ENCODE measurements around the gene ATG12.
A peak's percentile ranks its signal among the peaks of the same experiment; 100 is the strongest.
"Not testable (repeated sequence)": the region's sequence is repeated elsewhere in the genome, so short reads cannot be mapped to it uniquely, and the experiment has no call there.

ATG12 gene

DNA sequence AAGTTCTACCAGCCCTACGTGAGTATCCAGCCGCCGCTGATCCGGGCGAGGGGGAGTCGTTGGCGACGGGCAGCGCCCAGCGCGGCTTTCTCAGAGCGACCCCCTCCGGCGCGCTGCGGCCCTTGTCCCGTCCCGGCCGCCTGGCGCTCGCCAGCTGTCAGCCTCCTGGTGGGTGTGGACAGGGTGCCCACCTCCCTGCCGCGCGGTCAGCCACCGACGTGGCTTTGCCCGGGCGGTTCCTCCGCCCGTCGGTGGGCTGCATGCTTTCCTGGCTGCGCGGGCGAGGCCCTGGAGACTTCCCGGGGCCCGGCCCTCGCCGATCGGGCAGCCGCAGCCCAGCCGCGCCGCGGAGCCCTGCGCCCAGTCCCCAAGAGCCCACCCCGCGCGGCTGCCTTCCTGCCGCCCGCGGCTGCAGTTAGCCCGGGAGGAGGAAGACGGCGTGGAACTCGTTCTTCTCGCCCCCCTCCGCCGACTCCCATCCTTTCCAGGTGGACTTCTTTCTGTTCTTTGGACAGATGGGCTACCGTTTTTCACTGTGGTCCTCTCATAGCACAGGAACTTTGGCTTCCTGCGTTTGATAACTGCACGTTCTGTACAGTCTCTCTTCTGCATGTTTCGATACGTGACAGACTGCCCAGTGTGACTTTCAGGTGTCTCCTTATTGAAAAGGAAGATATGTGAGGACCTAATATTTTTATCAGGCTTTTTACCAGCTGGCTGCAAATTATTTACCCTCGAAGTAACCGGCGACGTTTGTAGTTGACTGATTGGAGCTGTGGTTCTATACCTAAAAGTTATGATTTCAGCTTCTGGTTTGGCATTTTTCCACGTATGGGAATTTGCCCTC is 947 bp upstream of the ATG12 start:
- DNase-seq: no peak

DNA sequence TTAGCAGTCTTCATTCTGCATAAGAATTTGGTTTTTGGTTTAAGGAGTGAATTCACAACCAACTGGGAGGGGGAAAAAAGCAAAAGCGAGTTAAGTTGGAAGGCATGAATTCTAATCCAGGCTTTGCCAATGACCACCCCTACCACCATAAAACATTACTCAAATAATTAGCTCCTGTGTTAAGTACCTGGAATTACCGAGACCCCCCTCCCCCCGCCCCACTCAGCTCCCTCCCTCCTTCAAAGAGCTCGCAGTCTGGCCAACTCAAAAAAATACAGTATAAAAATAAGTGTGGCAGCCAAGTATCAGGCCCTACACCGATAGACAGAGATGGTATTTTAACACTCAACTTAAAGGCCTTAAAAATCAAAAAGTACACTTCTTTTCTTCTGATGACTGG is 492 bp downstream of the ATG12 start:
- DNase-seq: no peak

DNA sequence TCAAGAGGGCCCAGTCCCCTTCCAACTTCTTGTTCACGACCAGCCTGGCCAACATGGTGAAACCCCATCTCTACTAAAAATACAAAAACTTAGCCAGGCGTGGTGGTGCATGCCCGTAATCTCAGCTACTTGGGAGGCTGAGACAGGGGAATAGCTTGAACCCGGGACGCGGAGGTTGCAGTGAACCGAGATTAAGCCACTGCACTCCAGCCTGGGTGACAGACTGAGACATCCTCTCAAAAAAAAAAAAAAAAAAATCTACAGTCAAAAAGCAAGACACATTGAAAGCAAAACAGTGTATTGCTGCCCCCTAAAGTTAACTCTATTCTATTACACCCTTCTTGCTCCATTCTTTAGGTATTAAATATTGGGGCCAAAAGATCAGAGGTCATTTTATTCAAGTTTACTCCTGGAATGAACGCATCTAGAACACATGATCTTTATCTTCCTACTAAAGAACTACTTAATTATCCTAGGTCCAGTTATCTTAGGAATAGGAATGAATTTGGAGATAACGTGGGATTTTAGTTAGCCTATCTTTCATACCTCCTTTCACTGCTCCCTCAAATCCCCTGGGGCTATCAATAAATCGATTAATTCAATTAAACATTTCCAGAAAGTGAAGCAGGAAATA is 2.4 kb downstream of the ATG12 start:
- DNase-seq: peak; percentile 26

DNA sequence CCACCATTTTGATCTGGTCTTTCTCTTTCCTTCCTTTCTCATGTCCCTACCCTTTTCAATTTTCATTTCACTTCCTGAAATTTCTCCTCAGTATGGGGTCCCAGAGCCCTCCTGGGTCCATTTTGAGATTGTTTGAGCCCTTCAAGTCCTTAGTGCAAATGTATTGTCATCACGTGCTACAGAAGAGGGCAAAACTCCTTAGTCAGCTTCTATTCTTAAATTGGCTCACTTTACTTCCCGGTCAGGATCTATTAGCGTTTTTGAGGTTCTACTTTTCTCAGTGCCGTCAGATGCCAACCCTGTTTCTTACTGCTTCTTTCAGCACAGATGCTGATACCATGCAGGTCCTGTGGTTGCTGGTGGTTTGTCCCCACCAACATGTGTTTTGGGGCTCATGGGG is 5.9 kb downstream of the ATG12 start:
- no peak for DNase-seq

DNA sequence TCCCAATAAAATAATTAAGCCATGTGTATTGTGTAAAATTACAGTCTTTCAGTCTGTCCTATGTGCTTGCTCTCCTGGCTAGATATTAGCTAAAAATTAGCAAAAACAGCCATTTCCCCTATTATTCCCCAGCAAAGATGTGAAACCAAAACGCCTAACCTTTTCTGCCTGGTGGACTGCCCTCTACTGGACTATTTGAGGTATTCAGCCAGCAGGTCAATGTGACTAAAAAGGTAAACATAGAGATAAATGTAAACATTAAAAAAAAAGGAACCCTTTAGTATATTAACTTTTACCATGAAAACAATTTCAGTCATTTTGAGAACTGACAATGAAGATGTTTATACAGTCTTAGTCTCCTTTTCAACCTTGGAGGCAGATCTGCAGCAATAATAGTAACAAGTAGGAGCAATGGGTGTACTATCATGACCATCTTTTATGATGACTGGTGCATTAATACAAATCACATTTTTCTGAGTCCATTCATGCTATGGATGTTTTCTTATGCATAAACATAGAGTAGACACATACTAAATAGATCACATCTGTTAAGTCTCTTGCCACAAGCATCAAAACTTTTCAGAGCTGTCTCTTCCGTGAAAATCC is 10.1 kb downstream of the ATG12 start:
- peak; percentile 16 for DNase-seq

DNA sequence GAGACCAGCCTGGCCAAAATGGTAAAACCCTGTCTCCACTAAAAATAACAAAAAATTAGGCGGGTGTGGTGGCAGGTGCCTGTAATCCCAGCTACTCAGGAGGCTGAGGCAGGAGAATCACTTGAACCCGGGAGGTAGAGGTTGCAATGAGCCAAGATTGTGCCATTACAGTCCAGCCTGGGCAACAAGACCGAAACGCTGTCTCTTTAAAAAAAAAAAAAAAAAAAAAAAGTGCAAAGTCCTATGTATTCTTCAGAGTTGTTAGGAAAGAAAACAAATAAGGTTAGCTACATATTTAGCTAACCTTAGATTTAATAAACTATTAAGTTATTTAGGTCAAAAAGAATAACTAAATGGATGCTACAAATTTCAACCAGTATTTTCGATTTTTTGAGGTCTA is 11.5 kb downstream of the ATG12 start:
- DNase-seq: no peak

DNA sequence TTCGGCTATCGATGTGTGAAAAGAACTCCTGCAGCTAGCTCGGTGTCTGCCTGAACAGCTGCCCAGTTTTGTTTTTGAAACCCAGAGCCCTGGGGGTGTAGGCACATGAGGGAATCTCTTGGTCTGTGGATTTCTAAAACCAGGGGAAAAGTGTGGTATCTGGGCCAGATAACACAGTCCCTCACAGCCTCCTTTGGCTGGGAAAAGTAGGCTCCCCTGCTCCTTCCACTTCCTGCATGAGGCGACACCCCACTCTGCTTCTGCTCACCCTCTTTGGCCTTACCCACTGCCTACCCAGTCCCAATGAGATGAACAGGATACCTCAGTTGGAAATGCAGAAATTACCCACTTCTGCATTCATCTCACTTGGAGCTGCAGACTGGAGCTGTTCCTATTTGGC is 15.4 kb downstream of the ATG12 start:
- no peak for DNase-seq

DNA sequence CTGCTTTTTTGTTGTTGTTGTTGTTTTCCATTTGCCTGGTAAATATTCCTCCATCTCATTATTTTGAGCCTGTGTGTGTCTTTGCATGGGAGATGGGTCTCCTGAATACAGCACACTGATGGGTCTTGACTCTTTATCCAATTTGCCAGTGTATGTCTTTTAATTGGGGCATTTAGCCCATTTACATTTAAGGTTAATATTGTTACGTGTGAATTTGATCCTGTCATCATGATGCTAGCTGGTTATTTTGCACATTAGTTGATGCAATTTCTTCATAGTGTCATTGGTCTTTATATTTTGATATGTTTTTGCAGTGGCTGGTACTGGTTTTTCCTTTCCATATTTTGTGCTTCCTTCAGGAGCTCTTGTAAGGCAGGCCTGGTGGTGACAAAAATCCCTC is 16.4 kb downstream of the ATG12 start:
- DNase-seq: not testable (repeated sequence)

DNA sequence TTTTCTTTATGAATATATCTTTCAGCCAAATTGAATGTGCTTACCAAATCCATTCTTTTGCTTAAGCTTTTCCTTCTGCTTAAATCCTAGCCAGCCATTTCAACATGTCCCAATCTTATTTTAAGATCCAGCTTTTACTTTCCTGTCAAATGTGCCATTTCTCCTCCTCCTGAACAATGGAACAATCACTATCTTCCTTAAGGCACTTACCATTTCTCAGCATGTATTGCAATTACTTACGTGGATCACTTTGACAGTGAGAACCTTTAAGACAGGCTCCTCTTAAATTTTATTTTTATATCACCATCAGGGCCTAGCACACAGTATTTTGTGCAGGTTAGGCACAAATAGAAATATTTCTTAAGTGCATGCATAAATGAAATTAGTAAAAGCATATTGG is 20.5 kb downstream of the ATG12 start:
- no peak for DNase-seq

DNA sequence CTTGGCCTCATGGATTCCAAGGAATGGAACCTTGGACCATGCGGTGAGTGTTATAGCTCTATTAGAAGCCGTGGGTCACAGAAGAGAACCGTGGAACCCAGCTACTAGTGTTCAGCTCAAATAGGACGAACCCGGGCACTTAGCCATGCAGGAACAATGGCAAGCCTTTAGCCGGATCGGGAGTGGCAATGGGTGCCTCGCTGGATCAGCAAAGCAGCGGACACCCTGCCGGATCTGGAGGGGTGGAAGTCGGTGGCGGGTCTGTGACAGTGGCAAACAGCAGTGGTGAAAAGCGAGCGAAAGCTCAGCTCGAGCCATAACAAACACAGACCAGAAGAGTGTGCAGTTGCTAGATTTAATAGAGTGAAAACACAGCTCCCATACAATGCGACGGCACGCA is 22.5 kb downstream of the ATG12 start:
- DNase-seq: no peak

DNA sequence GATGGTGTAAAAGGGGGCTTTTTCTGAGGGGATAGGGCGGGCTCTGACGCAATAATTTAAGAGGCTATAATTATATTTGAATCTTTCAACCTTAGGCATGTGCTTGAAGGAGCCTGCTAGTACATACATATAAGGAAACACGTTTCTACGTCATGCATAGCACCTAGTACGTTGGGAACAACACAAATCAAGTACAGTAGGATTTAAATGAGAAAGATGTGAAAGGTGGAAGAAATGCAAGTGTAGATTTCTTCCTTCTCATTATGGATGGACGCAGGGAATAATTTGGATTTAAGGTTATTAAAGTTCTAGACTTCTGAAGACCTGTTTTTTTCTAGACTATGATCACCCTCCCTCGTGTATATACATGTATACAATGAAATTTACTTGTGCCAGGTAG is 24.0 kb downstream of the ATG12 start:
- no peak for DNase-seq

DNA sequence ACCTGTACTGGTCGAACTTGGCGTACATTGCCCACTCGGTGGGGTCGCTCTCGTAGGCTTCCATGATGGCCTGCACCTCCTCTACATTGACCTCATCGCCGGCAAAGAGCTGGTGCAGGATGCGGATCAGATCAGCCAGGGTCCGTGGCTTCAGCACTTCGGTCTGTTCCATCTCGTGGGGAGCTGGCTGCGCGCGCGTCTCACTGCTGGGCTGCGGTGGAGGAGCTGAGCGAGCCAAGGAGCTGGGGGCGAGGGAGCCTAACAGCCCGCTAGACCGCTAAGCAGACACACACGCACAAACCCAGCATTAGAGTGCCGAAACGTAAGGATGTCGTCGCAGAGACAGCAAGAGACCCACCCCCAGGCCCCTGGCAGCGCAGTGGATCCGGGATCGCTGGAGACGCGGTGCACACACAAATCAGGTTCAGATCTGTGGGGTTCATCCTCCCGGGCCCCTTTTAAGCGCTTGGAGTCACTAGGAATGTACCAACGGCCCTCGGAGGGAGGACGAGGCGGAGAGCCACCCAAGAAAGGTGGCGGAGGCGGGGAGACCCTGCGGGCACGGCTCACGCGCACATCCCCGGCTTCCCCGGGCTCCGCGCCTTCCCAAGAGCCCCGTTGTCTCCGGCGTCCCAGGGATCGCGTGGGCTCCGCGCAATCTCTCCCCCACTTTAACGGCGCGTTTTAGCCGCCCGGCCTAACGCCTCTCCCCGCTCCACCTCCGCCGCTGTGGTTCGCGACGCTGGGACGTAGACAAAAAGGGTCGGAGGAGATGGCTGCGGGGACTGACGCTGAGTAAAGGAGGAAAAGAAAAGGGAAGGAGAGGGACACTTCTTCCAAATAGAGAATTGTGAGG is 24.9 kb downstream of the ATG12 start, which contains the start of gene CDO1:
TSS of gene CDO1 (minus strand) at position 434 of the 856 bp plus-strand sequence. CDS start at position 172, 262 bp downstream.
- DNase-seq: peak; percentile 50

DNA sequence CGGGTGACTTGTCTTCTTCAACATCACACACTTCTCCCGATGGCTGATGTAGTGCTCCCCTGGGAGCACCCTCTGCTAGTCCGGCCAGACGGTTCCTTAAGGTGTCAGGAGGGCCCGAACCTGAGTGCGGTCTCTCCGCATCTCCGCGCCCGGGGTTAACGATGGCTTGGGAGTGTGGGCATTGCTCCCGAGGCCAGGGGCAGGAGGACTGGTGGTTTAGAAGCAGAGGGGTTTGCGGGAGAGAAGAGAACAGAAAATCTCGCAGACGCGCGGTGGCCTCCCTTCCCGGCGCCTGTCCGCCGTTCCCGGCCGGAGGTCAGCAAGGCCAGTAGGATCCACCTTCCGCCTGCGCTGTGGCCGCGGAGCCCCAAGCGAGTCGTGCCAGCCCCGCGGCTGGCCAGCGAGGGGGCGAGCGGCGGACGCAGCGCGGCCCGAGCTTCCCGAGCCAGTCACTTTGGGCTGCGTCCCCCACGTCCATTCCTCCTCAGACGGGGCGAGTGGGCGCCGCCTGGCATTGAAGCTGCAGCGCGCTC is 25.6 kb downstream of the ATG12 start:
- DNase-seq: peak; percentile 7

DNA sequence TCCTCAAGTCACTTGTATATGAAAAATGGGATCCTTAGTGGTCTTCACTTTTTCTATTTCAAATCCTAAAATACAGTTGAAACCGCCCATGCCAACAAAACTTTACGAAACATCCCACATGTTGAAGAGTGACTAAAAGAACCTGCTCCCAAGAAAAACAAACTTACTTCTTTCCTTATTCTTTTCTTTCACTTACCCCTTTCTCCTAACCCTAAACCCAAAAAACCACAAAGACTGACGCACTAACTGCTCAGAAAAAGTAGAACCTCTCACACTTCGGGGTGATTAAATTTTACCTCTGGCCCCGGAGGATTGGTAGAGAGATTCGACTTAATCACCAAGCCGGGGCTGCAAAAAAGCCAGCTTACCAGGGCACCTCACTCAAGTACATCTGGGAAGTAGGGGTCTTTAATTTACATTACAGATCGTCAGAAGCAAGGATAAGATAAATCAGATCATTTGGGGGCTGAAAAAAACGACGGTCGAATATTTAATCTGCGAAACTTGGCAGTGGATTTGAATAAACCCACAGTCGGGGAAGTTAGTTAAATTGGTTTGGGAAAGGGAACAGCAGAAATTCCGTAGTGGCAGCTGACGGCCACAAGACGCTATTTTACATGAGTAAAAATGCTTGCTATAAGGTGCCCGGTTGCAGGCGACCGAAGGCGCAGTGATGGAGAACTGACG is 26.2 kb downstream of the ATG12 start:
- peak; percentile 12 for DNase-seq

DNA sequence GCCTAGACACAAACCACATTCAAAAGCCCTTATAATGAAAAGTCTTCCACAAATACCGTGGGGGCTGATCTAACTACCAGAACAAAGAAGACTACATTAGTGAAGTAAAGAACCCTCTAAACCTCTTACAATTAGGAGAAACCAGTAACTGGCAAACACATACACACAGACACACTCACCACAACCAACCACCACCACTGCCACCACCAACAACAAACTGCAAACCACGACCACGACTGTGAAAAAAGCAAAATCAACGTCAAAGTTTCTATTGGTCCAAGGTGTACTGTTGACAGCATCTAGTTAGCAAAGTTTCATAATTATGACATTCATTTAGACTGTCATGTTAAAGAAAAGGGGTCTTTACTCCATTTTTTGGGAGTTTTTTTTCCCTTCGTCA is 27.6 kb downstream of the ATG12 start:
- peak; percentile 9 for DNase-seq

DNA sequence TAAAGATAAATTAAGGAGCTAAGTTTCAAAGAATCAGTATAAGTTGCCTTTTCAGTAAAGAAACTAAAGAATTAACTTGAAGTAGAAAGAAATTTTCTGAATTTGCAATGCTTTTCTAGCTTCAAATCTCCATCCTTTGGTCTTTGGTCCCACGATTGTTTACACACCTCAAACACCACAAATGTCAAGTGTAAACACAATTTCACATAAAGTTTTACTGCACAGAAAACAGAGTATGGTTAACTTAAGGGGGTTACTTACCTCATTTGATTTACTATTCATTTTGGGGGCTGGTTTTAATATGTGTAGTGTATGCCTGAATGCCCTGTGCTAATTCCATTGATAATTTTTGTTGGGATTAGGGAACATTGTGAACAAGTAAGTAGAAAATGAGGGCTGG is 29.0 kb downstream of the ATG12 start:
- DNase-seq: no peak

DNA sequence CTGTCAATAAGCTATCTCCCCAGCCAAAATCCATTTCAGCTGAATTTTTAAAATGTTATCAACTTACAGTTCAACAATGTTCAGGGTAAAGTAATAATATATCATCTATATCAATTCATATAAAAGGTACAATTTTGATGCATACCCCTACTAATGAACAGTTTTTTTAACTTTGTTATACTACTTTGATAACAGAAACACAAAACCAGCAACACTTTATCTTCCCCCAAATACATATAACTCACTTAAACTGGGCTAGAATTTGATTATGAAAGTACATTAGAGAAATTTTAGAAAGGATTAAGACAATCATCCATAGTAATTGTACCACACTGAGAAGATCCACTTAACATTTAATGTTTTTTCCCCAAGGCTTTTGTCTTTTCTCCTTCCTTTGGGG is 30.0 kb downstream of the ATG12 start:
- no peak for DNase-seq

DNA sequence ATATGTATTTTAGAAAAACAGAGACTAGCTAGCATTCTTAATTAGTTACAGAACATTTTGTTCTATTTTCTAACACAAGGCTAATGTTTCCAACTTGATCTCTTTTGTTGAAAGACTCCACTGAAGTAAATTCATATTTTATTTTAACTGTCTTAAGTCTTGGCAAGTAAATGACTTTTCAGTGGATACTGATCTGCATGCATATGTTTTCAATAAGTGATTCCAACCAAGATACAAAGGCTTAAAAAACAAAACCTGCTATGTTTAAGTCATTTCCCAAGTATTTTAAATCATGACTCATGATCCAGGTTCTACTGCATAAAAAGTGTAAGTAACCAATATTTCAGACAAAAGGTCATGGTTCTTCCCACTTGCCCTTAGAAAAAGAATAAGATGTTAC is 30.6 kb downstream of the ATG12 start:
- DNase-seq: no peak

DNA sequence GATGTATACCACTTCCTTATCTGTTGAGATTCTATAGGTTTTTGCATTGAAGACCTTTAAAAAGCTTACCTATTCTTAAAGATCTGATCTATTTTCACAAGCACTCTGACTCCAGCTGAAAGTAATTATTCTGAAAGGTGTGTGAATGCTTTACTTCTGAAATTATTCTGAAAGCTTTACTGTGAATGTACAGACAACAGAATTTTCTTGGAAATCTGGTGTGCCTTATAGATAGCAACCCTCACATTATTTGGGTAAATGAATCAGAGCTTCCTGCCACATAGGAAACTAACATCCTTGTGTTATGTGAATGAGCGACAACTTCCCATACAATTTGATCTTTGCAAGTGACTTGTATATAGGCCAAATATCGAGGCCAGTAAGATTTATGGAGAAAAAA is 31.4 kb downstream of the ATG12 start:
- DNase-seq: no peak

DNA sequence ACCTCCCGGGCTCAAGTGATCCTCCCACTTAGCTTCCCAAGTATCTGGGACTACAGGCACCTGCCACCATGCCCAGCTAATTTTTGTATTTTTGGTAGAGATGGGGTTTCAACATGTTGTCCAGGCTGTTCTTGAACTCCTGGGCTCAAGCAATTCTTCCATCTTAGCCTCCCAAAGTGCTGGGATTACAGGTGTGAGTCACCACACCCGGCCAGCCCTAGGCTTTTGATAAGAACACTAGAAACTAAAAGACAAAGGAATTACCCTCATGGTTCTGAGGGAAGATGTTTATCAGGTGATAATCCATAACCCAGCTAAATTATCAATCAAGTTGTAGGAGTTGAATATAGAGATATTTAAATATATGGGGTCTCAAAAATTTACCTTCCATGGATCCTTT is 33.3 kb downstream of the ATG12 start:
- DNase-seq: not testable (repeated sequence)

DNA sequence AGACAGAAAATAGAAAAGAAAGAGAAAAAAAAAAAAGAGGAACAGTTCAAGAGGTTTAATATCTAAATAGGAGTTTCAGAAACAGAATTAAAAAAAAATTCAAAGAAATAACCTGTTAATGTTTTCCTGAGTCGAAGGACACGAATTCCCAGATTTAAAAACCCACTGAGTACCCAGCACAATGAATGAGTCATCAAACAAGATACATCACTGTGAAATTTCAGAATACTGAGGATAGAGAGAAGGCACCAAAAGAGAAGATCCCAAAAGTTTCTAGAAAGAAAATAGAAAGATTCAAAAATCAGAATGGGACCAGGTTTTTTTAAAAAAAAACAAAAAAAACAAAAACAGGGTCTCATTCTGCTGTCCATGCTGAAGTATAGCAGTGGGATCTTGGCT is 33.7 kb downstream of the ATG12 start:
- DNase-seq: no peak

DNA sequence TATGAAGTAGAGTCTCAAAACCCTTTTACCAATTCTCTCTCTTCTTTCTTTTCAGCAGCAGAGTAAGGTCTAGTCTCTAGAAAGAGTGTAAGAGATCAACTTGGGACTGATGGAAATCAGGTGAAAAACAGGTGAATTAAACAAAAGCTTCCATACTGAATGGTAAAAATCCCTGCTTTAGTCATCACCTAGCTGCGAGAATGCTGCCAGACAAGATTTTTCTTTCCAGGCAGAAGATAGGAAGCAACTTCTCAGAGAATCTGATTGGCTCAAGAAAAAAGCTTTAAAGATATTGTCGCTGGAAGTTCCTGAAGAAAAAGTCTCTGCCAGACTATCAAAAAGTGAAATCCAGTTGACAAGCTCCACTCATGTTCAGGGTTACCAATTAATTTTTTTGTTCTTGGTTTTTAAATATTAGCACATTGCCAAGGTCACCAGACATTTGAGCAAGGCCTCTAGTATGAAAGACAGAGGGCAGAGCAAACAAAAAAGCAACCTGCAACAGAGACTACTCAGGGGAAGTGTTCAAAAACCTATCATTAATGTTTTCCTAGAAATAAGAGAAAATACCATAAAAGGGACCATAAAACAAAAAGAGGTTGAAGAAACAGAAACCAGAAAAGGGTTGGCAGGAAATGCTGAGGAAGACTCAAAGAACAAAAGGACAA is 34.2 kb downstream of the ATG12 start:
- DNase-seq: no peak

All from stimulated activated CD4-positive, alpha-beta T cell treated with anti-CD3 and anti-CD28 coated beads, Interleukin-15, amount 100 ng/mL, for 24 hours (primary cell).